Epithelial cell of prostate (primary cell): ENCODE measurements around the gene BDKRB2.
A peak's percentile ranks its signal among the peaks of the same experiment; 100 is the strongest.

Source experiments
- DNase-seq: peaks from one replicate; pipeline ENCODE4 v3.0.0-alpha.2; 2011; ENCODE audit warnings: low read depth, low spot score
- H3K27ac ChIP-seq: fragments of 450-650 bp; 2 replicates; pipeline ENCODE4 v1.5.1; 2017; ENCODE audit warnings: mild to moderate bottlenecking

BDKRB2 gene

DNA sequence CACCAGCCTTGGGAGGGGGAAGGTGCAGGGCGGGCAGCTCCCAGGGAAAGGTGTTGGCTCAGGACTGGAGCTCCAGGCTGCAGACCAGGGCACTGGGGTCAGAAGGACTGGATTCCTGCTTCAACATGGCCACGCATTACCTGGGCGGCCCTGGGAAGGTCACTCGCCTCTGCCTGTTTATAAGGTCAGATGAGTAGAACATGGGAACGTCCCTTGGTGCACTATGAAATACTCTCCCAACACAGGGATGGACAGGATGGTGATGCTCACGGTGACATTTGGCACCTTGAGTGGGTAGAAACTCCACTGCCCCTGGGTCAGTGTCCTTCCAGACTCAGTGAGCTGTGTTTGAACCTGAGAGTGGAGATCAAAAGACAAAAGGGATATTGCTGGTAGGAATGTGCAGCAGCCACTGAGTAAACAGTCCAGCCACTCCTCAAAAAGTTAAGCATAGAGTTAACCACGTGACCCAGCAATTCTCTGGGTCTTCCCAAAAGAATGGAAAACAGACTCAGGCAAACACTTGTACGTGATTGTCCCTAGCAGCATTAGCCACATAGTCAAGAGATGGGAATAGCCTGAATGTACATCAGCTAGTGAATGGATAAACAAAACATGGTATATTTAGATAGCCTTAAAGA lies 9.1 kb upstream of the BDKRB2 start:
- H3K27ac ChIP-seq = no peak overlapping the region
- DNase-seq = no peak

DNA sequence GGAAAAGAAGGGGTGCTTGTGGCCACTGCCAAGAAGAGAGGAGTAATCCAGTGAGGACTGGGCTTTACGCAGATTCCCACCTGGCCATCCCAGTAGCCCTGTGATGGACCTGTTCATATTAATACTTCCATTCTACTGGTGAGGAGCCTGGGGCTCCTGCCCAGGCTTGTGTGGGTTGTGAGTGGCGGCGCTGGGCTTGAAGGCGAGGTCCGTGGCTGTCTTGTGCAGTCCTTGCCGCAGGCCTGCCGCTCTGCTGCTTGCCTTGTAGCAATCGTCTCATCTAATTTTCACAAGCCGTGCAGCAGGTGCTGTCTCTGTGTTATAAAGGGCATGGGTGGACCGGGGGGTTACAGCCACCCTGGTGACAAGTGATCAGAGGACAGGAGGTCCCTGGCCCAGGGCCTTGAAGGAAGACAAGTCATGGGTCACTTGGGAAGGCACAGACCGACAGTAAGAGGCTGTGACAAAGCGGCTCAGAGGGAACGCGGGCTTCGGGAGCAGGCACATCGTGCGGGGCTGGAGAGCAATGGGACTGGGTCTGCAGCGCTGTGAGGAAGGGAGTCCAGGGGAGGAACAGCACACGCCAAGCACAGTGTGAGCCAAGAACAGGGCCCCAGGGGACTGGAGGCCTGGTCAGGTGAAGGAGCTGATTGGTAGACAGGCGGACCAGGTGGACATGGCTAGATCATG lies 7.3 kb upstream of the BDKRB2 start:
- DNase-seq = no peak

DNA sequence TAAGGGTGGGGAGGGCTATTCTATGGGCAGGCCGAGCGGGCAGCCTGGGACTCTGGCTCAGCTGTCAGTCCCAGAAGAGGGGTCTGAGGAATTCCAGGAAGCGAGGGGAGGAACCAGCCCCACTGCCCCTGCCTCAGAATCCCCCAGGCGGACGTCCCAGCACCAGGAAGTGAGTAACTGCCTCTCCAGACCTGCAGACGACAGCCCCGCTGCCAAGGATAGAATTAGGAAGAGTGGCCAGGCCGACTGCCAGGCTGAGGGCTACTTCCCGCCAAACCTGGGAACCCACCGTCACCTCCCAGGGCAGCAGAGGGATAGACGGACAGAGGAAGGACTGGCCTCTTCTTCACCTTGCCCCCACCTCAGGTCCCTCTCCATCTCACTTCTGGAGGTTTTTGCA lies 6.7 kb upstream of the BDKRB2 start:
- H3K27ac ChIP-seq = no peak overlapping the region
- no peak for DNase-seq

More for the DNA sequence above, 7.3 kb upstream of the BDKRB2 start:
- H3K27ac ChIP-seq = no peak overlapping the region

DNA sequence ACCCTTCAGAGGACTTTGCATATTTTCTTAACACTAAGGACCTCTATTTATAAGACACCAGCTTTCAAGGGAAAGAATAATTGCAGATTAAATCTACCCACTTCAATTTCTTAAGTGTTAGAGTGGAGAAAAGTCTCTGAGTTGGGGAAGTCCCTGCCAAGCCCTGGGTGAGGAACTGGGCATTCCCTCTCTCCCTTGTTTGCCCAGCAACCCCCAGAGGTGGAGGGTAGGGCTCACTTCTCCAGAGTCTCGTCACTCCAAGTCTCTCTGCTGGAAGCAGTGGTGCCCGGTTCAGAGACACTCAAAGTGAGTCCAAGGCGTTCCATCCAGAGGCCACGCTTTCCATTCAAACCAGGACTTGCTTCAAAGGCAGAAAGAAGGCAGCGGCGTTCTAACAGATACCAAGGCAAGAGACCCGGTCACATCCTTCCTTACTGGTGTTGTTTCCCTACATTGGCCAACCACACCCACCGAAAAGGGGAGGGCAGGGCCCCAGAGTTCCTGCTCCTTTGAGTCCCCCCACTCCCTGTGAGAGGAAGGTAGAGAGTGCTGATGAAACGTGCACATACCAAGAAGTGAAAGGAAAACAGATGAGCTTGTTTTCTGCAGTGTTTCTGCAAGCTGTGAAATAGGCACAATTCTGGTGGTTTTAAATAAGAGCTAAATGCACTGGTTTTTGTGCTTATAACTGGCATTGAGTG lies 6.1 kb upstream of the BDKRB2 start:
- no peak overlapping the region for H3K27ac ChIP-seq
- no peak for DNase-seq

DNA sequence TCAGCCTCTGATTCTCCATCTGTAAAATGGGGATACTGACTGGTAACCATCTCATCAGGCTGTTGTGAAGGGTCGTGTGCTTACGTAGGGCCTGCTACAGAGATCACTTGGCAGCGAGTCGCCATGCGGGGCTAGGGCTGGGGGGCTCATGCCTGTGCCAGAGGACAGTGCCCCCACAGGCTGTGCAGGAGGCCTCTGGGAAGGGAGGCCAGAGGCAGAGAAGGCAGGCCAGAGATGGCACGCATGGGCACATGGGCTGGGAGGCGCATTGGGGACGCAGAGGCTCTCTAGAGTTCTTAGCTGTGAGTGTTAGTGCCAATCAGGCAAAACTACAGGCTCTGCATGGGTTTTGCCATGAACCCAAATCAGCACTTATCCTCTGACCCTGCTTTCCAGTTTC lies 3.5 kb upstream of the BDKRB2 start:
- no peak overlapping the region for H3K27ac ChIP-seq
- DNase-seq = no peak

DNA sequence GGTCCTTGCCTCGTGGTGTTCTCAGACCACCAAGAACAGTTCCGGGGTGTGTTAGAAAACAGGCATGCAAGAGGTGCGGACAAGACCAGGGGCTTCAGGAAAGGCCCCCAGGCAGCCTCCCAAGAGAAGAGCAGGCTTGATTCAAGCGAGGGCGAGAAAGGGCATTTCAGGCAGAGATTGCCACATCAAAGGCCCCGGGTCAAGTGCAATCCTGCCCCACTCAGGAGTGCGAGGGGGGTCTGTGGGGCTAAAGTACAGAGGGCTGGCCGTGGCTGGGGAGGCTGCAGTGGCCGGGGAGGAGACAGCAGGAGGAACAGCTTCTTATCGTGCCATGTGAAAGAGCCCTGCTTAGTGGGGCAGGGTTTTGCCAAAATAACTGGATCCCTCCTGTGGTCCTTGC lies 2.7 kb upstream of the BDKRB2 start:
- DNase-seq = no peak
- H3K27ac ChIP-seq = no peak overlapping the region

DNA sequence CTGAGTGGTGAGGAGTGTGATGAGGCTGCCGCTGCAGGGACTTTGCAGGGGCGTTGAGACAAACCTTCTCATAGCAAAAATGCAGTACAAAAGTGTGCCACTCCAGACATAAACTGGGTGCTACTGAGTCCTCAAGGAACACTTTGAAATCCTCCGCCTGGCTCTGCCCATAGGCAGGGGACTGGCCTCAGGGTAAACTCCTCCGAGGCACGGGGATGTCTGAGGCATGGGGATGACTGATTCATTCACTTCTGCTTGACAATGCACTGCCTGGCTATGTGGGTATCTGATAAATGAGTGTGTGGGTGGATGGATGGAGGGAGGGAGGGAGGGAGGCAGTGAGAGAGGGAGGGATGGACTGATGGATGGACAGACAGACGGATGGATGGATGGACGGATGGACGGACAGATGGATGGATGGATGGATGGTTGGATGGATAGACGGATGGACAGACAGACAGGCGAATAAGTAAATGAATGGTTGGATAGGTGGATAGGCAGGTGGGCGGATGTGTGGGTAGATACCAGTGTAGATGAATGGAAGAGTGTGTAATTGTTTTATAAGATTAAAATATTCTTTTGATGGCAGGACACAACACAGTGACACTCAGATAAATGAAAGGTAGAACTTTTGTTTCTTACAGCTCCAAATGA lies 2.1 kb upstream of the BDKRB2 start:
- DNase-seq = no peak
- no peak overlapping the region for H3K27ac ChIP-seq

DNA sequence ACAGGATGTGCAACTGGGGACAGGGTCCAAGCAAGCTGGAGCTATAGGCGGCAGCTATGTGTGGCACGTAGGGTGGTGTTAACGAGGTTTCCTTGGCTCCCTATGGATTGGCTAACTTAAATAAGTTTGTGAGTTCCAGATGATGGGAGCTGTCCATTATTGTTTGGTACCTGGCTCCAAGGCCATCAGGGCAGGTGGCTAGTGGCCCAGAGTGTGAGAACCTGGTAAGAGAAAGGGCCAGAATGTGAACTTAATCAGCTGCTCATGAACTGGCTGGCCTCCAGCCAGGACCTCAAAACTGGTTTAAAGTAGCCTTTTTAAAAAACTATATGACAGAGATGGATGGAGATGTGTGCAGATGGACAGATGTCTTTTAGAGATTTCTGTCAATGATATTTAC lies 1.5 kb upstream of the BDKRB2 start:
- no peak overlapping the region for H3K27ac ChIP-seq

DNA sequence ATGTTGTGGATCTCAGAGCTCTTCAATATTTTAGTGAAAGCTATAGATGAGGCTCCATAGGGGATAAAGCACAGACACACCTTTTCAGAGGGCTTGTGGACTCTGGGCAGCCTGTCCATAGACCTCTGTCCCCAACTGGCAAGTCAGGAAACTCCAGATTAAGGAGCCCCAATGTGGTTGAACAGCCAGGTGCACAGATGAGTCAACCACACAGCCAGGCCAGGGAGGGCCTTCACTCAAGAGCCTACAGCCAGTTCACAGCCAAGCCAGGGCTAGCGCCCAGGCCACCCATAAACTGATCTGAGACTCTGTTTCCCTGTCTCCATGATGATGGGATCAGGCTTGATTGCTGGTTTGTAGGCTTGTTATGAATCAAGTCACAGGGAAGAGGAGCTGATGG lies 1.0 kb upstream of the BDKRB2 start:
- no peak for DNase-seq
- H3K27ac ChIP-seq = peak overlapping the region; percentile 82

More for the DNA sequence above, 1.5 kb upstream of the BDKRB2 start:
- no peak for DNase-seq

DNA sequence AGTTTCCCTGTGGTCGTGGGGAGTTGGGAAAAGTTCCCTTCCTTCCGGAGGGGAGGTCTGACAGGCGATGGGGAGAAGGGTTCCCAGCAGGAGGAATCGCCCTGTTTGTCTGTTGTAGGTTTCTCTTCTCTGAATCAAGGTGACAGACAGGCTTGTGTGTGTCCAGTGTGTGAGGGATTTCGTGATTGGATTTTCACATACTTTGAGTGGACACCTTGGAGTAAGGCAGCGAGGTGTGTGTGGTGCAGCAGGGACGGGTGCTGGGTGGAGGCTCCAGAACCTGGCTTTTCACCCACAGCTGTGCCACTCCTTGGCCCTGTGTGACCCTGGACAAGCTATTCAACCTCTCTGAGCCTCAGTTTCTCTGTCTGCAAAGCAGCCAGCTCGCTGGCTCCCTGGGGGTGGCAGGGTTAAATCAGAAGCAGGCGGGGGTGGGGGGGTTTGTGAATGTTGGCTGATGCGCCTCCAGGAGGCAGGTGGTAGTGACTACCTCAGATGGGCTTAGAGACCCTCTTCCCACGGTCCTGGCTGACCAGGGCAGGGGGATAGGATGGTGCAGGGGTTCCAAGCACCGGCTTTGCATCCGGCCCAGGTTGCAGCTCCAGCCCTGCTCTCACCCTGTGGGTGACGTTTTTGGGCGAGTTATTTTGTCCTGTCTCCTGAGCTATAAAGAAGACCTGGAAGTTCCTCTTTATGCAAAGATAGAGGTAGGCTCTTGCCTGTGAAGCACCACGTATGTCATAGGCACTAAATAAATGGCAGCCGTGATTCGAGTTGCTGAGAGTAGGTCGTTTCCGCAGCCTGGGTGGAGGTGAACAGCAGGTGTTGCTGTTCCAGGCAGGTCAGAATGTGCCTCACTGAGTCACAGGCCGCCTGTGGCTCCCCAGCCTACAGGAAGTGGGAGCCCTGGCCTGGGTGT lies 679 bp downstream of the BDKRB2 start:
- DNase-seq = peak; percentile 51
- peak overlapping the region; percentile 82 for H3K27ac ChIP-seq

DNA sequence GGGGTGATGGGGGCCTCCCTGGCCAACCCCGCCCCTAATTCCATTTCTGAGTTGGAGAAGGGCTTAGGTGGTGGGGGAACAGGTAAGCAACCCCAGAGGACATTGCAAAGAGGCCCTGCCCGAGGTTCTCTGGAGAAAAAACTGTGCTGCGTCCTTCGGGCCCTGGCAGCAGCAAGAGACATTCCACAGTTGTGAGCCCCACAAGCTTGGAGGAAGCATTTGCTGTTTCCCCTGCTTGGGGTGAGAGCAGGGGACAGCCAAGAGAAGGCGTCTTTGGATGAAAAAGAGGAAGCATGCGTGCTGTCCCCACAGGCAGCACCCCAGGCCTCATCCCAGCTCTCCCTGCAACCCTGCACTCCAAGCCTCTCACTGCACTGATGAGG lies 1.3 kb downstream of the BDKRB2 start:
- DNase-seq = no peak
- H3K27ac ChIP-seq = peak overlapping the region; percentile 82

DNA sequence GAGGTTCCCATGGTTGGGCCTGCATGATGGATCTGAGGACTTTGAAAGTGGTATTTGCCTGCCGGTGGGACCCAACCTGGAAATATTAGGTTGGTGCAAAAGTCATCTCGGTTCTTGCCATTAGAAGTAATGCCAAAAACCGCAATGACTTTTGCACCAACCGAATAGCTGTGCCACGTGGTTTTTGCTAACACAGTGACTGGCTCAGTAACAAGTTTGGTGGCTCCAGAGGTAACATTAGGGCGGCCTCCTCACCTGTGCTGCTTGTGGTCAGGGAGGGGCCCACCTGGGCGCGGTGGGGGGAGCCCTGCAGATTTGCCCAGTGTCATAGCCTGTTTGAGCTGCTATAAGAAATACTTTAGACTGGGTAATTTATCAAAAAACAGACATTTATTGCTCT lies 1.8 kb downstream of the BDKRB2 start:
- H3K27ac ChIP-seq = peak overlapping the region; percentile 82
- no peak for DNase-seq

DNA sequence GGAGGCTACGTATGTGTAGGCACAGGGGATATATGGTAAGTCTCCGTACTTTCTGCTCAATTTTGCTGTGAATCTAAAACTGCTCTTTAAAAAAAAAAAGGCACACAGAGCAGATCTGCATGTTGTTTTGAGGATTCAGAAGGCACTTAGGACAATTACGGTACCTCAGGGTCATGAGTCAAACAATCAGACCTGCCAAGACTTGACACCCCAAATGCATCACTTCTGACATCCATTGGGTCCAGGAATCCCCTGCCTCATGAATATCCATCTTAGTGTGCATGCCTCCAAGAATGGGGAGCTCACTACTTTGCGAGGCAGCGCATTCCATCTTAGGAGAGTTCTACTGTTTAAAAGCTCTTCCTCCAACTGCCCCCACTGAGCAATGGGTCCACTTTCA lies 3.0 kb downstream of the BDKRB2 start:
- no peak for DNase-seq
- H3K27ac ChIP-seq = no peak overlapping the region

DNA sequence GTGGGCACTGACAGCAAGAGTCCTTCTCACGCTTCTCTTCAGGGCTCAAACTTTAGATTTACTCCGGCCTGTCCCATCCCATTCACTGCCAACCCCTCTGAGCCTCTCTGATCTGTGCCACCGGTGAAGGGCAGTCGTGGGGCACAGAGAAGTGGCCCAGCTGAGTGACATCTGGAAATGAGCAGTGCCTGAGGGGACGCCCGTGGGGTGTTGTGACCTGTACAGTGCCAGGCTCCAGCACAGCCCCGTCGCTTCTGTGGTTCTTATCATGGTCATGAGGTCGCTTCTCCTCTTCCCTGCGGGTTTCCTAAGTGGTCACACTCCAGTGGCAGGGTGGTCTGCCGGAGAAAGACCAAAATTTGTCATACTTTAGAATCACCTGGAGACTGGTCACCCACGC lies 4.1 kb downstream of the BDKRB2 start:
- H3K27ac ChIP-seq = no peak overlapping the region
- DNase-seq = no peak

DNA sequence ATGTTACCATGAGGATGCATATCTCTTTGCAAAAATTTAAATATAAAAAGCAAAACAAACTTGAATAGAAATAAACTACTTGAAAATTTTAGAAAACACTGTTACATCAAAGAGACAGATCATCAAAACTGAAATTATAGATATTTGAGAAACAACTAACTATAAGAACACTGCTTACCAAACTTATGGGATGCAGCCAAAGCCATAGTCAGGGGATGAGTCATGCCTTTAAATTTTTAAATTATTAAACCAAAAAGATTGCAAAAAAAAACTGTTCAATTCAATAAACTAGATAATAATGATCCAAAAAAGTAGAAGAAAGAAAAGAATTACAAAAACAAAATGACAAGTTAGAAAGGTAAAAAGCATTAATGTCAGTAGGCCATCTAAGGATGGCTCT lies 7.5 kb downstream of the BDKRB2 start:
- no peak overlapping the region for H3K27ac ChIP-seq
- DNase-seq = no peak

DNA sequence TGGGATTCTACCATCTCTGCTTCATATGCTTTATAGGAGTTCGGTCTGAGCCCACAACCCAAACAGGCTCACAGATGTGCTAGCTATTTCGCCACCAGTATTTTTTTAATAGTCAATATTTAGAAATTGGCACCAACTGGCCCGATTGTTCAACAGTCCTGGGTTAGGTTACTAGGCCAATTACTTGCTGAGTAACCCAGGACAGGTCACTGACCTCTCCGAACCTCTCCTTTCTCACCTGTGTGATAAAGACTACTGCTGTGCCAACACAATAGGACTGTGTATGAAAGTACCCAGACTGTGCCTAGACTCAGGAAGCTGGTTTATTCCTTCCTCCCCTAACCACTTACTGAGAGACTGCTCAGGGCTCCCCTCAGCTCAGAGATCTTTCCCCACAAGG lies 8.3 kb downstream of the BDKRB2 start:
- no peak for DNase-seq
- no peak overlapping the region for H3K27ac ChIP-seq

DNA sequence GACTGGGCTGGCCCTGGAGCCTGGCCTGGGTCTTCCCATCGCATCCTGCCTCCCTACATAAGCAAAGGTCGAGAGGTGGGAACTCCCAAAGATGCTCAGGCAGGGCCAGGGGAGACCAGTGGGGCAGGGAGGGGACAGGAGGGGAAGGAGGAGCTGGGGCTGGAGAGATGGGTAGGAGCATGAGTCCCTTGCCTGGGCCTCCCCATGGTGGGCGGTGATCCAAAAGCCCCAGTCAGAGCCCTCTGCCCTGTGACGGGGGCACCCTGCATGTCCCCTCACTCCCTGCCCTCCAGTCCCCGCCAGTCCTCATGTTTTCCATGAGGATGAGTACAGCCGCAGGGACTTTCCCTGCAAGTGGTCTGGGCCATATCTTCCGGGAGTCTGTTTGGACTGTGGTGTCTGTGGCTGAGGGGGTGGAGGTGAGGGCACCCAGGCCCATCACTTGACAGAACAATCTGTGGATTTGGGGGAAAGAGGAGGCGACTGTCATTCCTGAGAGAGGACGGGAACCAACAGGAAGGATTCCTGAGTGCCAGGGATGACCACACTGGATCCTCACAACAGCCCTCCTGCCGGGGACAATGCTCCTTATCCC lies 9.3 kb downstream of the BDKRB2 start:
- no peak for DNase-seq
- no peak overlapping the region for H3K27ac ChIP-seq

DNA sequence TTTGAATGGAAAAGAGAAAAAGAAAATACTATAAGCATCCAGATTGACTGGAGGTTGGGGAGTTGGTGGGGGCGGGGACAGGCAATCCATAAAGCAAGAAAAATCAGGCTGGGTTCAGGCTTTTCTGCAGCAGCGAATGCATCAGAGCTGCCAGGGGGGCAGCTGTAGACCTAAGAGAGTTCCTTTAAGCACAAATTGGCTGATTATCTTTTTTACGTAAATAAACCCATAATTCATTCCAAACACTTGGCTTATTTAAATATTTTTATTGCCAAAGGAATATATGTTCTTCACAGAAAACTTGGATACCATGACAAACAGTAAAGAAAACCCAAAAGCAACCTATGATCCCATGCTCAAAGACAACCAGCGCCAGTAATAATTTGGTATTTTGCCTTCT lies 10.2 kb downstream of the BDKRB2 start:
- DNase-seq = no peak
- H3K27ac ChIP-seq = peak overlapping the region; percentile 60

DNA sequence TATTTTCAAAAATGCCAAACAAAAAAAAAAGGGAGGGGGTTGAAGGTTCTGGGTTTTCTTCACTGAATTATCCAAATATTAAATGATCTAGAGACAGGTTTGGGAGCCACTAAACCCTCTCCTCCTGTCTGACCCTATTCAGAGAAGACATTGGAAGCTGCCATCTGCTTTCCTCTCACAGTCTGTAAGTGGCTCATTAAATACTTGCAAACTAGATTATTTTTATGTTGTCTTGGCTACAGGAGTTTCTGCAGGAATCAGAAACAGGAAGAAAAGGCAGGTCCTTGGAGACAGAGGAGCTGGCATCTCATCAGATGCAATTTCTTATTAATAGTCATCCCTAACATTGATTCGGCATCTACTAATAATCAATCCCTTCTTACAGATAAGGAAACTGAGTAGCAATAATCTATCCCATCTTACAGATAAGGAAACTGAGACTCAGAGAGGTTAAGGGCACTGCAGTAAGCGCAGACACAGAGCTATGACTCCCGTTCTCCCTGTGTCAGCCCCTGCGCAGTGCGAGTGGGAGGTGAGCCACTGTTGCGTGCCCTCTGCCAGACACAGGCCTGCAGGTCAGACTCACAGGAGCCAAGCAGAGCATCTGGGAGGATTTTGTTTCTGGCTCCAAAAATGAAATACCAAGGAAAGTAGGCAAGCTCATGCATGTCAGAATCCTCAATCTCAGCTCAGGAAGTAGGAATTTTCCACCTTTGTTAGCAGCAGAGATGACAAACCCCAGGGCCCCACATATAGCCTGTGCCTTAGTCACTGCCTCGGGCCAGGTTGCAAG lies 11.0 kb downstream of the BDKRB2 start:
- no peak for DNase-seq
- peak overlapping the region; percentile 60 for H3K27ac ChIP-seq
